Measurements from ENCODE around the gene ZNF473. TPM values are rescaled to one million over a fixed set of nuclear protein-coding genes. Genes with fewer than 3 reads are reported as not detected.
"Not testable (repeated sequence)": the region's sequence is repeated elsewhere in the genome, so short reads cannot be mapped to it uniquely, and the experiment has no call there.

Gene ZNF473
- total and polyA plus RNA-seq, 4 donors, result 0.75 to 9.5 (median 5.1) TPM

- peaks cover 1 to 4% of the 10 kb centered on the region in 2 donors for H3K36me3 ChIP-seq (ENCODE audit: control insufficient read depth in 1 of 2, insufficient read depth in 2 of 2, low read length in 1 of 2)
- 1% methylated on average over 51 to 52 of the region's 52 CpGs for WGBS, 2 donors
- H3K27me3 ChIP-seq (ENCODE audit: control insufficient read depth in 1 of 2, insufficient read depth in 2 of 2, low read length in 1 of 2), result no peaks in the 10 kb centered on the region
- H3K4me3 ChIP-seq (ENCODE audit: low read length in 2 of 2), result peak overlapping the region in 1 of 2 donors; percentile 2
- DNase-seq, result peak; percentile 93 to 96
- no peaks in the 10 kb centered on the region for H3K4me1 ChIP-seq (ENCODE audit: control insufficient read depth in 1 of 2, insufficient read depth in 2 of 2, low read length in 2 of 2)
- H3K27ac ChIP-seq (ENCODE audit: low read depth in 1 of 2, low read length in 2 of 2), result peak overlapping the region in 1 of 2 donors; percentile 62
- intact Hi-C loops (cut with DNase I), result no loop called here
- peaks cover 10% of the 10 kb centered on the region for H3K9me3 ChIP-seq (ENCODE audit: control insufficient read depth, low read length)
- ATAC-seq (ENCODE audit: low FRiP score), result peak; percentile 92
These were observed 24.8 kb downstream of the ZNF473 start for GRCh38 chr19:50050406-50051227.

GRCh38 chr19:50051228-50051895, 25.6 kb downstream of the ZNF473 start:
- H3K4me3 ChIP-seq (ENCODE audit: low read length in 2 of 2); H3K27me3 ChIP-seq (ENCODE audit: control insufficient read depth in 1 of 2, insufficient read depth in 2 of 2, low read length in 1 of 2); H3K27ac ChIP-seq (ENCODE audit: low read depth in 1 of 2, low read length in 2 of 2); intact Hi-C loops (cut with DNase I); H3K4me1 ChIP-seq (ENCODE audit: control insufficient read depth in 1 of 2, insufficient read depth in 2 of 2, low read length in 2 of 2); H3K9me3 ChIP-seq (ENCODE audit: control insufficient read depth, low read length); H3K36me3 ChIP-seq (ENCODE audit: control insufficient read depth in 1 of 2, insufficient read depth in 2 of 2, low read length in 1 of 2); DNase-seq; ATAC-seq (ENCODE audit: low FRiP score): not testable (repeated sequence)
- 32 to 39% methylated on average over 16 of the region's 16 CpGs for WGBS, 2 donors

DNA sequence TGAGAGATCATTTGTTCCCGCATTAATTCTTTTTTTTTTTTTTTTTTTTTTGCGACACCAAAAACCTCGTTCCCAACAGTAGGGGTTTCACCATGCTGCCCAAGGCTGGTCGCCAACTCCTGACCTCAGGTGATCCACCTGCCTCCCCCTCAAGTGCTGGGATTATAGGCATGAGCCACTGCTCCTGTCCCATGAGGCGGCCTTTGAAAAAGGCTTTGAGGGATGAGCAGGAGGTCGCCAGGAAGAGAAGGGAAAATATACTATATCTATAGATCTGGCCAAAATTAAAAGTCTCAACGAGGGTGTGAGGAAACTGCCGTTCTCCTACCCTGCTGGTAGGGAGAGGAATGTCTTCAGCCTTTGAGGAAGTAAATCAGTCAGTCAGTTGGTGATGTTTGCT, 26.2 kb downstream of the ZNF473 start:
- peaks cover 0 to 2% of the 10 kb centered on the region in 2 donors for H3K36me3 ChIP-seq (ENCODE audit: control insufficient read depth in 1 of 2, insufficient read depth in 2 of 2, low read length in 1 of 2)
- 78 to 82% methylated on average over 8 of the region's 8 CpGs for WGBS, 2 donors
- no peak overlapping the region for H3K27ac ChIP-seq (ENCODE audit: low read depth in 1 of 2, low read length in 2 of 2)
- no peak overlapping the region for H3K4me3 ChIP-seq (ENCODE audit: low read length in 2 of 2)
- H3K27me3 ChIP-seq (ENCODE audit: control insufficient read depth in 1 of 2, insufficient read depth in 2 of 2, low read length in 1 of 2), result no peaks in the 10 kb centered on the region
- DNase-seq, result no peak
- no peak for ATAC-seq (ENCODE audit: low FRiP score)
- H3K9me3 ChIP-seq (ENCODE audit: control insufficient read depth, low read length), result peaks cover 2% of the 10 kb centered on the region
- intact Hi-C loops (cut with DNase I), result no loop called here
- no peaks in the 10 kb centered on the region for H3K4me1 ChIP-seq (ENCODE audit: control insufficient read depth in 1 of 2, insufficient read depth in 2 of 2, low read length in 2 of 2)

- Histone ChIP-seq H3K4me1 (ENCODE audit: control insufficient read depth in 1 of 2, insufficient read depth in 2 of 2, low read length in 2 of 2) (no peaks in the 10 kb centered on the region), H3K27me3 (ENCODE audit: control insufficient read depth in 1 of 2, insufficient read depth in 2 of 2, low read length in 1 of 2) (no peaks in the 10 kb centered on the region), H3K4me3 (ENCODE audit: low read length in 2 of 2) (no peak overlapping the region), H3K9me3 (ENCODE audit: control insufficient read depth, low read length) (peaks cover under 1% of the 10 kb centered on the region), H3K27ac (ENCODE audit: low read depth in 1 of 2, low read length in 2 of 2) (no peak overlapping the region), H3K36me3 (ENCODE audit: control insufficient read depth in 1 of 2, insufficient read depth in 2 of 2, low read length in 1 of 2) (no peaks in the 10 kb centered on the region)
- WGBS, 2 donors, result 77 to 79% methylated on average over 4 of the region's 4 CpGs
- DNase-seq (no peak), ATAC-seq (ENCODE audit: low FRiP score) (no peak)
- intact Hi-C loops (cut with DNase I), result no loop called here
These were observed 27.3 kb downstream of the ZNF473 start for GRCh38 chr19:50053119-50053518.

- Histone ChIP-seq H3K36me3 (ENCODE audit: control insufficient read depth in 1 of 2, insufficient read depth in 2 of 2, low read length in 1 of 2) (no peaks in the 10 kb centered on the region), H3K27me3 (ENCODE audit: control insufficient read depth in 1 of 2, insufficient read depth in 2 of 2, low read length in 1 of 2) (no peaks in the 10 kb centered on the region), H3K4me1 (ENCODE audit: control insufficient read depth in 1 of 2, insufficient read depth in 2 of 2, low read length in 2 of 2) (no peaks in the 10 kb centered on the region), H3K9me3 (ENCODE audit: control insufficient read depth, low read length) (peaks cover 21% of the 10 kb centered on the region), H3K4me3 (ENCODE audit: low read length in 2 of 2) (no peak overlapping the region), H3K27ac (ENCODE audit: low read depth in 1 of 2, low read length in 2 of 2) (no peak overlapping the region)
- 77 to 87% methylated on average over 2 of the region's 2 CpGs for WGBS, 2 donors
- no peak for DNase-seq
- ATAC-seq (ENCODE audit: low FRiP score), result no peak
- intact Hi-C loops (cut with DNase I), result no loop called here
These were observed 32.6 kb downstream of the ZNF473 start for GRCh38 chr19:50058425-50058824.

DNA sequence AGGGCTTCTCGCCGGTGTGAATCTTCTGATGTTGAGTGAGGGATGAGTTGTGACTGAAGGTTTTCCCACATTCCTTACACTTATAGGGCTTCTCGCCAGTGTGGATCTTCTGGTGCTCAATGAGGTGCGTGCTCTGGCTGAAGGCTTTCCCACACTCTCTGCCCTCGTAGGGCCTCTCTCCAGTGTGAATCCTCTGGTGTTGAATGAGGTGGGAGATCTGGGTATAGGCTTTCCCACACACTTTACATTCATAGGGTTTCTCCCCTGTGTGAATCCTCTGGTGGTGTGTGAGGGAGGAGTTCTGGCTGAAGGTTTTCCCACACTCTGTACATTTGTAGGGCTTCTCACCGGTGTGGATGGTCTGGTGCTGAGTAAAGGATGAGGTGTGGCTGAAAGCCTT, 33.2 kb downstream of the ZNF473 start:
- Histone ChIP-seq H3K4me3 (ENCODE audit: low read length in 2 of 2) (no peak overlapping the region), H3K36me3 (ENCODE audit: control insufficient read depth in 1 of 2, insufficient read depth in 2 of 2, low read length in 1 of 2) (no peaks in the 10 kb centered on the region), H3K27me3 (ENCODE audit: control insufficient read depth in 1 of 2, insufficient read depth in 2 of 2, low read length in 1 of 2) (no peaks in the 10 kb centered on the region), H3K27ac (ENCODE audit: low read depth in 1 of 2, low read length in 2 of 2) (no peak overlapping the region), H3K4me1 (ENCODE audit: control insufficient read depth in 1 of 2, insufficient read depth in 2 of 2, low read length in 2 of 2) (no peaks in the 10 kb centered on the region), H3K9me3 (ENCODE audit: control insufficient read depth, low read length) (peaks cover 21% of the 10 kb centered on the region)
- WGBS, 2 donors, result 78 to 87% methylated on average over 6 of the region's 6 CpGs
- no peak for ATAC-seq (ENCODE audit: low FRiP score)
- intact Hi-C loops (cut with DNase I), result no loop called here
- no peak for DNase-seq

DNA sequence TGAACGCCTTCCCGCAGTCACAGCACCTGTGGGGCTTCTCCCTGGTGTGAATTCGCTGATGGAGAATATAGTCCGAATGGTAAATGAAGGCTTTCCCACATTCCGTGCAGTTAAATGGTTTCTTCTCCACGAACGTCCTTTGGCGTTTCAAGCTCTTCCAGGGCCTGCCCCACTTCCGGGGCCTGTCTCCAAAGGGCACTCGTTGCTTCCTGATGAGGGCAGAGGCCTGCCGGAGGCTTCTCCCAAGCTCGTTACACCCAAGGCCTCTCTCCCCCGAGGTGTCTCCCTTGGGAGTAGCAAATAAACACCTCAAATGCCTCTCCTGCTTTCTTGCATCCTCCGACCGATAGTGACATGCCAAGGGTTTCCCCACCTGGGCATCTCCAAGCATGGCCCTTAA, 34.3 kb downstream of the ZNF473 start:
- no peaks in the 10 kb centered on the region for H3K36me3 ChIP-seq (ENCODE audit: control insufficient read depth in 1 of 2, insufficient read depth in 2 of 2, low read length in 1 of 2)

GRCh38 chr19:50061650-50062049, 35.8 kb downstream of the ZNF473 start:
- Histone ChIP-seq H3K9me3 (ENCODE audit: control insufficient read depth, low read length) (peaks cover 21% of the 10 kb centered on the region), H3K27me3 (ENCODE audit: control insufficient read depth in 1 of 2, insufficient read depth in 2 of 2, low read length in 1 of 2) (no peaks in the 10 kb centered on the region), H3K4me3 (ENCODE audit: low read length in 2 of 2) (no peak overlapping the region), H3K4me1 (ENCODE audit: control insufficient read depth in 1 of 2, insufficient read depth in 2 of 2, low read length in 2 of 2) (no peaks in the 10 kb centered on the region), H3K27ac (ENCODE audit: low read depth in 1 of 2, low read length in 2 of 2) (no peak overlapping the region), H3K36me3 (ENCODE audit: control insufficient read depth in 1 of 2, insufficient read depth in 2 of 2, low read length in 1 of 2) (no peaks in the 10 kb centered on the region)
- intact Hi-C loops (cut with DNase I), result no loop called here
- DNase-seq (no peak), ATAC-seq (ENCODE audit: low FRiP score) (no peak)
- WGBS, 2 donors, result 46 to 63% methylated on average over 5 of the region's 5 CpGs

More for the DNA sequence above, 34.3 kb downstream of the ZNF473 start:
- Histone ChIP-seq H3K27me3 (ENCODE audit: control insufficient read depth in 1 of 2, insufficient read depth in 2 of 2, low read length in 1 of 2) (no peaks in the 10 kb centered on the region), H3K9me3 (ENCODE audit: control insufficient read depth, low read length) (peaks cover 21% of the 10 kb centered on the region), H3K27ac (ENCODE audit: low read depth in 1 of 2, low read length in 2 of 2) (no peak overlapping the region), H3K4me3 (ENCODE audit: low read length in 2 of 2) (no peak overlapping the region), H3K4me1 (ENCODE audit: control insufficient read depth in 1 of 2, insufficient read depth in 2 of 2, low read length in 2 of 2) (no peaks in the 10 kb centered on the region)
- WGBS, 2 donors, result 81 to 89% methylated on average over 15 of the region's 15 CpGs
- ATAC-seq (ENCODE audit: low FRiP score) (no peak), DNase-seq (no peak)
- intact Hi-C loops (cut with DNase I), result no loop called here

DNA sequence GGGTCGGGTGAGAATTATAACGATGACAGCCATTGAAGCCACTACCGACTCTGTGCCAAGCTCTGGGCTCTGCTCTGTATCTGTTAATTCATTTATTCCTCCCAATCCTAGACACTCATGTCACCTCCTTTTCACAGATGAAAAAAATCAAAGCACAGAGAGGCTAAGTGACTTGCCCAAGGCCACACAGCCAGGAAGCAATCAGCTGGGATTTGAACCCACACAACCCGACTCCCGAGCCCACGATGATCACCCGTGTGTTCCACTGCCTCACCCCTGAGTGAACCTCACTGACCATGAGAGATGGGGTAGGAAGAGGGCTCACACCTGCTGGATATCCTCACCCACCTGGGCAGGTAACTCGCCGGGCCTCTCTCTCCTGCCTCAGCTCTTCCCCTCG, 40.1 kb downstream of the ZNF473 start:
- Histone ChIP-seq H3K27me3 (ENCODE audit: control insufficient read depth in 1 of 2, insufficient read depth in 2 of 2, low read length in 1 of 2) (no peaks in the 10 kb centered on the region), H3K4me1 (ENCODE audit: control insufficient read depth in 1 of 2, insufficient read depth in 2 of 2, low read length in 2 of 2) (no peaks in the 10 kb centered on the region), H3K36me3 (ENCODE audit: control insufficient read depth in 1 of 2, insufficient read depth in 2 of 2, low read length in 1 of 2) (no peaks in the 10 kb centered on the region), H3K27ac (ENCODE audit: low read depth in 1 of 2, low read length in 2 of 2) (no peak overlapping the region), H3K4me3 (ENCODE audit: low read length in 2 of 2) (no peak overlapping the region), H3K9me3 (ENCODE audit: control insufficient read depth, low read length) (no peaks in the 10 kb centered on the region)
- DNase-seq (no peak), ATAC-seq (ENCODE audit: low FRiP score) (no peak)
- intact Hi-C loops (cut with DNase I), result no loop called here
- 85 to 88% methylated on average over 10 of the region's 10 CpGs for WGBS, 2 donors
